GM12878 (cell line): ENCODE data around the gene C6orf89.

Experiments used
- BCL11A ChIP-seq: IDR thresholded peaks from 2 replicates; pipeline ENCODE4 v1.6.1; 2011; ENCODE audit warnings: low read depth, low read length
- BHLHE40 ChIP-seq, 2 experiments: fragments of 450-650 bp in 1 of 2; IDR thresholded peaks; 2 replicates each; pipeline ENCODE4 v1.6.1; 2011 to 2017; ENCODE audit warnings: low read depth in 2 of 2, borderline replicate concordance in 1 of 2, improper control_type of control experiment in 1 of 2, low read length in 1 of 2, mild to moderate bottlenecking in 1 of 2
- ESRRA ChIP-seq: IDR thresholded peaks from 2 replicates; pipeline ENCODE4 v1.6.1; 2012; ENCODE audit warnings: mild to moderate bottlenecking, low read length, improper control_type of control experiment
- EZH2 ChIP-seq: IDR thresholded peaks from 2 replicates; pipeline ENCODE4 v1.6.1; 2012; ENCODE audit warnings: low read depth, mild to moderate bottlenecking, control low read depth, inconsistent platforms, low read length, borderline replicate concordance; ENCODE audit not compliant: control insufficient read depth
- GABPA ChIP-seq: IDR thresholded peaks from 2 replicates; pipeline ENCODE4 v1.6.1; 2014; ENCODE audit warnings: antibody characterized with exemption, low read depth, mild to moderate bottlenecking, inconsistent platforms
- RFX5 ChIP-seq: IDR thresholded peaks from 2 replicates; pipeline ENCODE4 v1.6.1; 2011; ENCODE audit warnings: low read depth, low read length, improper control_type of control experiment
- SPI1 ChIP-seq: IDR thresholded peaks from 2 replicates; pipeline ENCODE4 v1.6.1; 2011; ENCODE audit warnings: low read depth, mild to moderate bottlenecking, low read length, moderate library complexity, borderline replicate concordance; ENCODE audit not compliant: insufficient read depth
- ZNF384 ChIP-seq: IDR thresholded peaks from 2 replicates; pipeline ENCODE4 v1.6.1; 2012; ENCODE audit warnings: low read depth, mild to moderate bottlenecking, low read length, improper control_type of control experiment, borderline replicate concordance
- TF ChIP-seq, protein P1 (sequence below): fragments of 450-650 bp; IDR thresholded peaks from 2 replicates; pipeline ENCODE4 v1.6.1; 2016; ENCODE audit warnings: mild to moderate bottlenecking
- TF ChIP-seq, protein P2 (sequence below): IDR thresholded peaks from 2 replicates; pipeline ENCODE4 v1.6.1; 2012; ENCODE audit warnings: low read depth, low read length, improper control_type of control experiment
- TF ChIP-seq, protein P3 (sequence below): IDR thresholded peaks from 2 replicates; pipeline ENCODE4 v1.6.1; 2012; ENCODE audit warnings: low read depth, low read length, improper control_type of control experiment
- TF ChIP-seq, protein P4 (sequence below): fragments of 450-650 bp; formaldehyde crosslinking; IDR thresholded peaks from 2 replicates; pipeline ENCODE4 v1.4.0; 2022; ENCODE audit warnings: mild to moderate bottlenecking, moderate library complexity

DNA sequence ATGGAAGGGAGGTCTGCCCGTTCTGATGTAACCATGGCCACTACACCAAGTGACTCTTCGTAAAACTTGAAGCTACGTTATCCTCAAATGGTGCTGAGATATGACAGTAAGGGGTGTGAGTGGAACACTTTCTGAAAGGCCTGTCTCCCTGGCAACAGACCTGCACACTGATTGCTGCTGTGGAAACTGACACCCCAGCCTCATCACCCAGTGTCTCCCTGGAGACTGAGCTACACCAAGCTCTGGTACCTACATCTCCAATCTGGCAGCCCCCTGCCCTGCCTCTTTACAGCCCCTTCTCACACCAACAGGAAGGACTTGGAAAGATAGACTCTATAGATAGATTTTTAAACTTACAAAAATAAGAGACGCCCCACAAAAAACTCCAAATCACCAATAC, 82.0 kb downstream of the C6orf89 start:
- TF ChIP-seq EZH2 = no peak
- no peak for TF ChIP-seq ZNF384
- TF ChIP-seq, protein P1, sequence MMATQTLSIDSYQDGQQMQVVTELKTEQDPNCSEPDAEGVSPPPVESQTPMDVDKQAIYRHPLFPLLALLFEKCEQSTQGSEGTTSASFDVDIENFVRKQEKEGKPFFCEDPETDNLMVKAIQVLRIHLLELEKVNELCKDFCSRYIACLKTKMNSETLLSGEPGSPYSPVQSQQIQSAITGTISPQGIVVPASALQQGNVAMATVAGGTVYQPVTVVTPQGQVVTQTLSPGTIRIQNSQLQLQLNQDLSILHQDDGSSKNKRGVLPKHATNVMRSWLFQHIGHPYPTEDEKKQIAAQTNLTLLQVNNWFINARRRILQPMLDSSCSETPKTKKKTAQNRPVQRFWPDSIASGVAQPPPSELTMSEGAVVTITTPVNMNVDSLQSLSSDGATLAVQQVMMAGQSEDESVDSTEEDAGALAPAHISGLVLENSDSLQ = no peak
- TF ChIP-seq, protein P2, sequence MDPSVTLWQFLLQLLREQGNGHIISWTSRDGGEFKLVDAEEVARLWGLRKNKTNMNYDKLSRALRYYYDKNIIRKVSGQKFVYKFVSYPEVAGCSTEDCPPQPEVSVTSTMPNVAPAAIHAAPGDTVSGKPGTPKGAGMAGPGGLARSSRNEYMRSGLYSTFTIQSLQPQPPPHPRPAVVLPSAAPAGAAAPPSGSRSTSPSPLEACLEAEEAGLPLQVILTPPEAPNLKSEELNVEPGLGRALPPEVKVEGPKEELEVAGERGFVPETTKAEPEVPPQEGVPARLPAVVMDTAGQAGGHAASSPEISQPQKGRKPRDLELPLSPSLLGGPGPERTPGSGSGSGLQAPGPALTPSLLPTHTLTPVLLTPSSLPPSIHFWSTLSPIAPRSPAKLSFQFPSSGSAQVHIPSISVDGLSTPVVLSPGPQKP = no peak
- TF ChIP-seq, protein P3, sequence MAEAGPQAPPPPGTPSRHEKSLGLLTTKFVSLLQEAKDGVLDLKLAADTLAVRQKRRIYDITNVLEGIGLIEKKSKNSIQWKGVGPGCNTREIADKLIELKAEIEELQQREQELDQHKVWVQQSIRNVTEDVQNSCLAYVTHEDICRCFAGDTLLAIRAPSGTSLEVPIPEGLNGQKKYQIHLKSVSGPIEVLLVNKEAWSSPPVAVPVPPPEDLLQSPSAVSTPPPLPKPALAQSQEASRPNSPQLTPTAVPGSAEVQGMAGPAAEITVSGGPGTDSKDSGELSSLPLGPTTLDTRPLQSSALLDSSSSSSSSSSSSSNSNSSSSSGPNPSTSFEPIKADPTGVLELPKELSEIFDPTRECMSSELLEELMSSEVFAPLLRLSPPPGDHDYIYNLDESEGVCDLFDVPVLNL = no peak
- no peak for TF ChIP-seq ESRRA
- TF ChIP-seq SPI1 = no peak
- TF ChIP-seq, protein P4, sequence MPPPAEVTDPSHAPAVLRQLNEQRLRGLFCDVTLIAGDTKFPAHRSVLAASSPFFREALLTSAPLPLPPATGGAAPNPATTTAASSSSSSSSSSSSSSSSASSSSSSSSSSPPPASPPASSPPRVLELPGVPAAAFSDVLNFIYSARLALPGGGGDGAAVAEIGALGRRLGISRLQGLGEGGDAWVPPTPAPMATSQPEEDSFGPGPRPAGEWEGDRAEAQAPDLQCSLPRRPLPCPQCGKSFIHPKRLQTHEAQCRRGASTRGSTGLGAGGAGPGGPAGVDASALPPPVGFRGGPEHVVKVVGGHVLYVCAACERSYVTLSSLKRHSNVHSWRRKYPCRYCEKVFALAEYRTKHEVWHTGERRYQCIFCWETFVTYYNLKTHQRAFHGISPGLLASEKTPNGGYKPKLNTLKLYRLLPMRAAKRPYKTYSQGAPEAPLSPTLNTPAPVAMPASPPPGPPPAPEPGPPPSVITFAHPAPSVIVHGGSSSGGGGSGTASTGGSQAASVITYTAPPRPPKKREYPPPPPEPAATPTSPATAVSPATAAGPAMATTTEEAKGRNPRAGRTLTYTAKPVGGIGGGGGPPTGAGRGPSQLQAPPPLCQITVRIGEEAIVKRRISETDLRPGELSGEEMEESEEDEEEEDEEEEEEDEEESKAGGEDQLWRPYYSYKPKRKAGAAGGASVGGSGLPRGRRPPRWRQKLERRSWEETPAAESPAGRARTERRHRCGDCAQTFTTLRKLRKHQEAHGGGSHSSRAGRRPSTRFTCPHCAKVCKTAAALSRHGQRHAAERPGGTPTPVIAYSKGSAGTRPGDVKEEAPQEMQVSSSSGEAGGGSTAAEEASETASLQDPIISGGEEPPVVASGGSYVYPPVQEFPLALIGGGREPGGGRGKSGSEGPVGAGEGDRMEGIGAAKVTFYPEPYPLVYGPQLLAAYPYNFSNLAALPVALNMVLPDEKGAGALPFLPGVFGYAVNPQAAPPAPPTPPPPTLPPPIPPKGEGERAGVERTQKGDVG (CRISPR knock-in tag) = no peak
- no peak for TF ChIP-seq RFX5
- TF ChIP-seq GABPA = no peak
- no peak for TF ChIP-seq BHLHE40 (IDR thresholded peaks at IDR 0.05; ENCODE audit: borderline replicate concordance in 1 of 2, low read depth in 2 of 2, low read length in 1 of 2)
- no peak for TF ChIP-seq BCL11A
